UCSD-AML1 (cell line): ENCODE data around the gene FAAP24.
"Not testable (repeated sequence)": the region's sequence is repeated elsewhere in the genome, so short reads cannot be mapped to it uniquely, and the experiment has no call there.

Experiments used
- DNase-seq: peaks from one replicate; lab custom pipeline; 2025; ENCODE audit not compliant: unreplicated experiment; lab: John Stamatoyannopoulos, UW

FAAP24 gene, protein sequence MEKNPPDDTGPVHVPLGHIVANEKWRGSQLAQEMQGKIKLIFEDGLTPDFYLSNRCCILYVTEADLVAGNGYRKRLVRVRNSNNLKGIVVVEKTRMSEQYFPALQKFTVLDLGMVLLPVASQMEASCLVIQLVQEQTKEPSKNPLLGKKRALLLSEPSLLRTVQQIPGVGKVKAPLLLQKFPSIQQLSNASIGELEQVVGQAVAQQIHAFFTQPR

DNA sequence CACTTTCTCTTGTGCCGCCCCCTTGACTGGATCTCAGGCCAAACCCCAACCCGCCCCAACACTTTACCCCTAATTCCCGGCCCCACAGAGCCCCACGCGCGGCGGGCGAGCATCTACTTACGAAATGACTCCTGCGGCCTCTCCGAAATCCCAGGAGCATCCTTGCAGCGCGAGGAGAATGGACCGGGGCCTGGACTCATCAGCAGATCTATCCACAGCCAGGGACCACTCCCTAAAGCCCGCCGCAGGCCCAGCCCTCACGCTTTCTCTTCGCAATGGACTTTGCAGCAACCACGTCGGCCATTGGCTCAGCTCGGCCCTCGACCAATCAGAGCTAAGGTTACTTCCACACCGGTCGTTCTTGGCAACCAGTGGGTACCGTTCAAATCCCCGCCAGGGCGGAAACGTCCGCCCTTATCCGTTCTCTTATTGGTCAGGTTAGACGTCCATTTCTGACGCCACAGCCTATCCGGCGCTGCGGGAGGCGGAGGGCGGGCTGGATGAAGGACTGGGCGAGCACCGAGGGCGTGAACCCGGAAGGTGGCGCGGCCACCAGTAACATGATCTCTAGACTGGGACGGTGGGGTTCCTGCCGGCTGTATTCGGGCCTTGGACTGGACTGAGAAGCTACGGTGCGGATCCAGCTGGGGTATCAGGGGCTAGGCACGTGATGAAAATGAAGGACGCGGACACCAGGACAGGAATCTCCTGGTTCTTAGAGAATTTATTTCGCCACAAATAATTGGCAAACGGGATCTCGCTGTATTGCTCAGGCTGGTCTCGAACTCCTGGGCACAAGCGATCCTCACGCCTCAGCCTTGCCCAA is at the start of gene FAAP24, which contains the start of gene CEP89:
TSS of gene FAAP24 (plus strand) at position 528 of the 826 bp plus-strand sequence. CDS start 955 bp downstream, outside the sequence.
TSS of gene CEP89 (minus strand) at position 244 of the 826 bp plus-strand sequence. CDS start at position 160, 84 bp downstream.
- DNase-seq, result peak; percentile 99

DNA sequence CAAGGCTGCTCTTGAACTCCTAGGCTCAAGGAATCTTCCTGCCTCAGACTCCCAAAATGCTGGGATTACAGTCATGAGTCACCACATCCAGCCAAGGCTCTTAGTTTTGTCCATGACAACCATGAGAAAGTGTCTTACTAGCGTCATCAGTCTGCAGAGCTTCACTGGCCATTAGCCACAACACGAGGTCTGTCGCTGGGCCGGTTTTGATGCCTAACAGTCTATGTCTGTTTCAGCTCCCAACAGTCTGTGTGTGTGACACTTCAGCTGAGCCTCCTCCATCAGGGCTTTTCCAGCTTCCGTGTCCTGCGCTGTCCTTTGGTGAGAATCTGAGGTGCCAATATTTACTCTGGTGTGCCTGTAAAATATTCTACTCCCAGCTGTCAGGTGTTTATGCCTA is 47.8 kb upstream of the FAAP24 start:
- no peak for DNase-seq

- DNase-seq, result no peak
Measured at GRCh38 chr19:32928806-32929205, 43.2 kb upstream of the FAAP24 start.

GRCh38 chr19:32930567-32930966 is 41.5 kb upstream of the FAAP24 start:
- DNase-seq, result no peak

- DNase-seq, result no peak
Measured at GRCh38 chr19:32933571-32933970, 38.5 kb upstream of the FAAP24 start.

- no peak for DNase-seq
Measured at GRCh38 chr19:32935629-32936028, 36.4 kb upstream of the FAAP24 start.

- DNase-seq, result no peak
Measured at GRCh38 chr19:32936065-32936464, 36.0 kb upstream of the FAAP24 start.

DNA sequence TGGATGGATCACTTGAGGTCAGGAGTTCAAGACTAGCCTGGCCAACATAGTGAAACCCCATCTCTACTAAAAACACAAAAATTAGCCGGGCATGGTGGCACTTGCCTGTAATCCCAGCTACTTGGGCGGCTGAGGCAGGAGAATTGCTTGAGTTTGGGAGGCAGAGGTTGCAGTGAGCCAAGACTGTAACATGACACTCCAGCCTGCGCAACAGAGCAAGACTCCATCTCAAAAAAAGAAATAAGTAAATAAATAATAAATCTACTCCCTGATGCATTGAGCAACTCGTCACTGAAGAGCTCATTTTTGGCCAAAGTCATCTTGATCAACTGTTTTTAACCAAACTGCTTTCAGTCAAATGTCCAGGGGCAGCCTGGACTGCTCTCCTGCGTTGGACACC is 30.8 kb upstream of the FAAP24 start:
- not testable (repeated sequence) for DNase-seq

DNA sequence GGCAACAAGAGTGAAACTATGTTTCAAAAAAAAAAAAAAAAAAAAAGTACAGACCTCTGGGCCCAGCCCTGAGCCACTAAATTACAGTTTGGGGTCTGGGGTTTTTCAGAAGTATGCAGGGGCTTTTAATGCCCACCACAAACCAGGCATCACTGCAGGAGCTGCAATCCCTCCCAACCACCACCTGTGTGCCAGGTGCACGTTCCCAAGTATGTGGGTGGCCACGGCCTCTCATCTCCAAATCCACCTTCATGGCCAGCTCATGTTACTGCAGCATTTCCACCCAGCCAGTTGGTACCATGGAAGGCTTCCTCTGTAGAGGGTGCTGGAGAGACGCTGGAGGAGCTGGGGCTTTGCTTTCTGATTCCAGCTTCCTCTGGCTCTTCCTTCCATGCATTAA is 26.8 kb upstream of the FAAP24 start:
- DNase-seq, result no peak

DNA sequence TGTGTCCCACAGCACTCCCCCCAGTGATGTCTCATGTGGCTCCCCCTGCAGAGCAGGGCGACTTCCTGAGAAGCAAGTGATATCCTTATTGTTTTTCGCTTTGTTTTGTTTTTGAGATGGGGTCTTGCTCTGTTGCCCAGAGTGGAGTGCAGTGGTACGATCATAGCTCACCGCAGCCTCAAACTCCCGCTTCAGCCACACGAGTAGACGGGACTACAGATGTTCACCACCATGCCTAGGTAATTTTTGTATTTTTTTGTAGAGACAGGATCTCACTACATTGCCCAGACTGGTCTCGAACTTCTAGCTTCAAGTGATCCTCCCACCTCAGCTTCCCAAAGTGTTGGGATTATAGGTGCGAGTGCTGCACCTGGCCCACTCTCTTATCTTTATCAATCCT is 5.3 kb upstream of the FAAP24 start:
- no peak for DNase-seq

DNA sequence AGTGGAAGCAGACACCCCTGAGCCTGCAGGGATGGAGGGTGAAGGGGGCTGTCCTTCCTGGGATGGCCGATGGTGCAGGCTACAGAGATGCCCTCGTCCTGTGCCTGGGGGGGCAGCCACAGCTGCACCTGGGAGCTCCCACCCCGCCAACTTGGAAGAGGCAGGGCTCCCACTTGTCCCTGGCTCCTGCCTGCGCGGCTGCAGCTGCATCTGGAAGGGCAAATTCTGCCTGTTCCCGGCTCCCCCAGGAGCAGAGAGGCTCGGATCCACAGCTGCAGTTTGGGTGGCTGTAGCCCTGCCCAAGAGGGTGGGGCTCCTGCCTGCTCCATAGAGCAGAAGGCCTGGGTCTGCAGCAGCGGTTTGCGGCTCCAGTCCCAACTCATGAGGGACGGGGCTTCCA is 2.5 kb upstream of the FAAP24 start:
- DNase-seq, result no peak

DNA sequence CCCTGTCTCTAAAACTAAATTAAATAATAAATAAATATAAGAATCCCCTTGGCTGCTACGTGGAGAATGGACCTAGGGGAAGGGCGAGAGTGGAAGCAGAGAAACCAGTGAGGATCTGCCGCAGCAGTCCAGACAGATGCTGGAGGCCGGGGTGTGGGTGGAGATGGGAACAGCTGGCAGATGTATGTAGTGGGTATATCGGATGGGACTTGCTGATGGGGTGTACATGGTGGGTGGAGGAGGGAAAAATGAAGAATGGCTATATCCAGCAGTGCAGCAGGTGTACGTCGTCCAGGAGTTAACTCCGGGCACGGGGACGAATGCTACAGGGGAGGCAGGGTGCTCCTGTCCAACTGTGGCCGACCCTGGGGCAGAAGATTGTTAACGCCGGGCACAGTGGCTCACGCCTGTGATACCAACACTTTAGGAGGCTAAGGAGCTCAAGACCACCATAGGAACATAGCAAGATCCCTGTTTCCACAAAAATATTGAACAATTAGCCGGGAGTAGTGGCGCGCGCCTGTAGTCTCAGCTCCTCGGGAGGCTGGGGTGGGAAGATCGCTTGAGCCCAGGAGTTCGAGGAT is 938 bp upstream of the FAAP24 start:
- no peak for DNase-seq

DNA sequence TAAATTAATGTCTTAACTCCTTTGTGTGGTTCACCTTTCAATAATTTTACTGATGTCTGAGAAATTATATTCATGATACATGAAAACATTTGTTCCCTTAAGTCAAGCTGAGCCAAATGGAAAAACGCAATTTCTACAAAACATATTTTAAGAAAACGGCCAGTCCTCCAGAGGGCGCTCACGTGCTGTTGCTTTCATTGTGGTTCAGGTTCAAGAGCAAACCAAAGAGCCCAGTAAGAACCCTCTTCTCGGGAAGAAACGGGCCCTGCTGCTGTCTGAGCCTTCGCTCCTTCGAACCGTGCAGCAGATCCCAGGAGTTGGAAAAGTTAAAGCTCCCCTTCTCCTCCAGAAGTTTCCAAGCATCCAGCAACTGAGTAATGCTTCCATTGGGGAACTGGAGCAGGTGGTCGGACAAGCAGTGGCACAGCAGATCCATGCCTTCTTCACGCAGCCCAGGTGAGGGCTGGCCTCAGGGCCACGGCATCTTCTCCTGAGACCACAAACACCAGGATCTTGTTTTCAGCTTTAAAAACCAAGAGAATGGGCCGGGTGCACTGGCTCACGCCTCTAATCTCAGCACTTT is 4.3 kb downstream of the FAAP24 start:
- DNase-seq, result peak; percentile 71

DNA sequence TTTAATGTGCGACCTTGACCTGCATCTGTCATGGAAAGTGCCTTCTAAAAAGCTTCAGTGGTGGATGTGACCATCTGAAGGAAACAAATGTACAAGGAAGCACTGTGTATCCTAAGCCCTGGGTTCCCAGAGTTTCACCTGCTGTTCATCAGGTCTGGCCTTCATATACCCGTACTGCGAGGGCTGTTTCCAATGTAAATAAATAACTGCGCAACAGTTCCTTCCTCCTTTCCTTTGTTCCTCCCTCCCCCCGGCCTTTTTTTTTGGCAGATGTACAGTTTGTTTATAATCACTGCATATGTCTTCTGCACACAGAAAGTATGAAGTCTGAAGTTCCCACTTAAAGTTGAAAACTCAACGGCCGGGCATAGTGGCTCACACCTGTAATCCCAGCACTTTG is 5.2 kb downstream of the FAAP24 start:
- DNase-seq, result no peak

GRCh38 chr19:32977813-32978212 is 5.8 kb downstream of the FAAP24 start:
- DNase-seq, result not testable (repeated sequence)

DNA sequence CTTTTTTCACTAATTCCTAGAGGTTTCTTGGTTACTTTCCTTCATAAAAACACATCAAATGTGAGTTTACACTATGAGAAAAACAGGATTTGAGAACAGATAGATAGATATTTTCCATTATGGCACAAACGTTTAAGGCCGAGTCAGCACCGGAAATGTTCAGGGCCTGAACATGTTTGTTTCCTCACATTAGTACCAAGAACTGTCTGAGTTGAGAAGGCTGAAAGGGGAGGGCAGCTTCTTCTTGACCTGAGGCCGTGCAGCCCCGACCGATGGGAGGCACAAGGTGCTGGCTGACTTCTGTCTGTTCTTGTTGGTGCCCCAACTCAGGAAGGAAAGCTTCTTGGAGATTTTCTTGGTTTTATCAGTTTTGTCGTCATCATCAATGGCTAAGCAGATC is 7.8 kb downstream of the FAAP24 start:
- not testable (repeated sequence) for DNase-seq

GRCh38 chr19:32982488-32982887 is 10.4 kb downstream of the FAAP24 start:
- DNase-seq, result not testable (repeated sequence)

GRCh38 chr19:32988254-32988653 is 16.2 kb downstream of the FAAP24 start:
- not testable (repeated sequence) for DNase-seq

DNA sequence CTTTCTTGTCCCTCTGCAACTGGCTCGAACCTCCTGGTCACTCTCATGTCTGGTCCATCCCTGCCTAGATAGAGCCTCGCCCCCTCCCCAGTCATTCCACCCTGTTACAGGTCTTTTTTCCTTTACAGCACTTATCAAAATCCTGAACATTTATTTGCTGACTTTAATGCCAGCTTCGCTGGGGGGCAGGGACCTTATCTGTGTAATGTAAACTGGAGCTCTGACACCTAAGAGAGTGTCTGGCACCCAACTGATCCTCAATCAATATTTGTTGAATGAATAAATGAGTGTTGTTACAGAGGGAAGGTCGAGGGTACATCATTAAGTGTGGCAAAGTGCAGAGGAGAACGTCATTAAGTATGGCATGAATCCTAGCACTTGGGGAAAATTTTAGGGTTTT is 16.7 kb downstream of the FAAP24 start:
- DNase-seq, result no peak

GRCh38 chr19:32995966-32996365 is 23.9 kb downstream of the FAAP24 start:
- DNase-seq, result not testable (repeated sequence)

DNA sequence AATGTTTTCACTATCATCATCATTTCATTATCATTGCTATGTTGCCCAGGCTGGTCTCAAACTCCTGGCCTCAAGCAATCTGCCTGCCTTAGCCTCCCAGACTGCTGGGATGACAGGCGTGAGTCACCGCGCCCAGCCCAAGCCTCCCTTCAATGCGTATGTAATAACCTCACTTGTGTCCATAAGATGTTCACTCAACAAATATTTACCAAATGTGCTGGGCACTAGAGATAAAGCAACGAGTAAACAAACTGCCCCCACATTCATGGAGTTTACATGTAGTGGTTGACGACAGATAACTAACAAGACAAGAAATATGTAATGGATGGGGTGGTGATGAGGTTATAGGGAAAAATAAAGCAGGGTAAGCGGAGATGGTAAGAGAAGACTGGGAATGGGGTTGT is 25.0 kb downstream of the FAAP24 start:
- DNase-seq, result not testable (repeated sequence)
